ENCODE data around the gene NOX3. TPM values are rescaled to one million over a fixed set of nuclear protein-coding genes. Genes with fewer than 3 reads are reported as not detected.

Gene NOX3
- total RNA-seq, 1 experiment from 2014 or later, result not detected

DNA sequence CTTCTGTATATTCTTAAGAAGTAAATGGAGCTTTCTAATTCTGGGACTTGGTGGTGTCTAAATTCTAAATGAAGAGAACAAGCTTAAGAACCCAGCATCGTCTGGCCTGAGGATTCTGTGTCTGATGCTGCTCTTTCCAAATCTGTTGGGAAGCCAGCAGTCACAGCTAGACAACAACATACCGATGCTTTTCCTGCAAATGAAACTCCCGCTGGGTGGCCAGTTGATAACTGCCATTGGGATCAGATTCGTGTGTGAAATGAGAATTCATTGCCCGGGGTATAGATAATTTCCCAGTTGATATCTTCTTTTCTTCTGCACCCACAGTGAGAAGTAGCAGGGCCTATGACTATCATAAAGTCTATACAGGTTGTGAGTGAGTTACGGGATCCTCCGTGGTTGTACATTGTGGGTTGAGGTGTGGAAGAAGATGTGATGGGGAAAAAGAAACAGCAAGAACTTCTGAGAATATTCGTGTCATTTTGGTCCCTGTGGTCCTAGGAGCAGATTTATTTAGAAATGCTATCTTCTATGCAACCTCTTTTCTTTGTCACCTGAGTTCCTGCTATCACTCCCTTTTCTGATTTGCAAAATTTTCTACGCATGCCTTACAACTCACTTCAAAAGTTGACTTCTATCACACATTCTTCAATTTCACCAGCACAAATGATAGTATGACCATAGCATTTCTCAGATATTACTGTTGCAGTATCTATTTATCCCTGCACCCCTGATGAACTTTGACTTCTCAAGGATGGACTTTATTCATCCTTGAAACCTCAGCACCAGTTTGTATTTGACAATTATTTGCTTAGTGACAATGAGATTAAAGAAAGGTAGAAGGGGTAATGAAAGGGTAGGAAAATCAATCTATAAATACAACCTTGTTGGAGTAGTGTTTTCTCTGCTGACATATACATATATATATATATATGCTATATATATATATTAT is 10.4 kb downstream of the NOX3 start:
- no peak overlapping the region for H3K4ac ChIP-seq (ENCODE audit: low read depth, low read length)
- TF ChIP-seq, protein P1, sequence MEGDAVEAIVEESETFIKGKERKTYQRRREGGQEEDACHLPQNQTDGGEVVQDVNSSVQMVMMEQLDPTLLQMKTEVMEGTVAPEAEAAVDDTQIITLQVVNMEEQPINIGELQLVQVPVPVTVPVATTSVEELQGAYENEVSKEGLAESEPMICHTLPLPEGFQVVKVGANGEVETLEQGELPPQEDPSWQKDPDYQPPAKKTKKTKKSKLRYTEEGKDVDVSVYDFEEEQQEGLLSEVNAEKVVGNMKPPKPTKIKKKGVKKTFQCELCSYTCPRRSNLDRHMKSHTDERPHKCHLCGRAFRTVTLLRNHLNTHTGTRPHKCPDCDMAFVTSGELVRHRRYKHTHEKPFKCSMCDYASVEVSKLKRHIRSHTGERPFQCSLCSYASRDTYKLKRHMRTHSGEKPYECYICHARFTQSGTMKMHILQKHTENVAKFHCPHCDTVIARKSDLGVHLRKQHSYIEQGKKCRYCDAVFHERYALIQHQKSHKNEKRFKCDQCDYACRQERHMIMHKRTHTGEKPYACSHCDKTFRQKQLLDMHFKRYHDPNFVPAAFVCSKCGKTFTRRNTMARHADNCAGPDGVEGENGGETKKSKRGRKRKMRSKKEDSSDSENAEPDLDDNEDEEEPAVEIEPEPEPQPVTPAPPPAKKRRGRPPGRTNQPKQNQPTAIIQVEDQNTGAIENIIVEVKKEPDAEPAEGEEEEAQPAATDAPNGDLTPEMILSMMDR (conservative IDR thresholded peaks at IDR 0.05), result no peak
- H2AFZ ChIP-seq (ENCODE audit: low read length), result no peak overlapping the region

More for the DNA sequence above, 10.4 kb downstream of the NOX3 start:
- no CpG with 5 or more reads among the region's 9 CpGs for WGBS (ENCODE audit: extremely low coverage, insufficient read length, low lambda C conversion rate)
- no peak overlapping the region for H2BK12ac ChIP-seq (ENCODE audit: insufficient read length, low read depth, low read length)
- Mint-ChIP-seq H3K4me3 (no peak overlapping the region), H3K27ac (no peak overlapping the region), H3K4me1 (peaks cover 16 to 22% of the 10 kb centered on the region in 2 experiments), H3K36me3 (ENCODE audit: insufficient read depth in 1 of 3, low read depth in 3 of 3) (no peaks in the 10 kb centered on the region), H3K27me3 (ENCODE audit: low read depth) (peaks cover 1% of the 10 kb centered on the region), H3K9me3 (no peaks in the 10 kb centered on the region)
- no peaks in the 10 kb centered on the region; the same call in 1 of the 2 replicates for H3K4me1 ChIP-seq (ENCODE audit: insufficient read depth, low read length)
- no peaks in the 10 kb centered on the region for H4K20me1 ChIP-seq (ENCODE audit: control insufficient read depth, insufficient read depth, insufficient read length)
- no peak overlapping the region for H4K91ac ChIP-seq (ENCODE audit: insufficient read length, low read depth, low read length)
- H3K9ac ChIP-seq (ENCODE audit: extremely low read depth, insufficient read length, low read length), result no peak overlapping the region
- no peak for DNase-seq
- no peak overlapping the region for H3T11ph ChIP-seq (ENCODE audit: low read length)
- H3K79me2 ChIP-seq (ENCODE audit: insufficient read depth, low read length), result no peaks in the 10 kb centered on the region
- no peak overlapping the region for H4K8ac ChIP-seq (replicated peaks; ENCODE audit: insufficient read length, low read depth, low read length)
- no peaks in the 10 kb centered on the region for H3K79me1 ChIP-seq (ENCODE audit: insufficient read depth, low read depth, low read length, poor library complexity, severe bottlenecking)
- no peak overlapping the region for H4K5ac ChIP-seq (ENCODE audit: insufficient read length, low read depth, low read length)
- H3K56ac ChIP-seq (ENCODE audit: insufficient read length, low read depth, low read length), result no peak overlapping the region
- no peak overlapping the region for H3K27ac ChIP-seq (ENCODE audit: insufficient read length, low read depth, low read length)
- no peak overlapping the region for H2BK5ac ChIP-seq (ENCODE audit: insufficient read length, low read length)
- H3K27me3 ChIP-seq (ENCODE audit: insufficient read depth, low read length), result no peaks in the 10 kb centered on the region
- no peak overlapping the region for H2BK20ac ChIP-seq (ENCODE audit: low read depth, low read length, poor library complexity, severe bottlenecking)
- H3K18ac ChIP-seq (ENCODE audit: insufficient read length, low read depth, low read length), result no peak overlapping the region
- no peaks in the 10 kb centered on the region for H3K9me3 ChIP-seq (ENCODE audit: control insufficient read depth, low read depth, low read length)
- no peak overlapping the region for H2AK5ac ChIP-seq (ENCODE audit: insufficient read length, low read length)
- H3K23ac ChIP-seq (ENCODE audit: insufficient read length, low read depth, low read length), result no peak overlapping the region
- H2BK120ac ChIP-seq (ENCODE audit: low read depth, low read length, poor library complexity, severe bottlenecking), result no peak overlapping the region
- H3K14ac ChIP-seq (ENCODE audit: insufficient read depth, low read length), result no peak overlapping the region
- H3K4me2 ChIP-seq (ENCODE audit: insufficient read depth, insufficient read length, low read length), result no peak overlapping the region
- no peak overlapping the region for H2BK15ac ChIP-seq (ENCODE audit: low read depth, low read length)
- H3K23me2 ChIP-seq (ENCODE audit: insufficient read length, low read depth, low read length, poor library complexity, severe bottlenecking), result no peaks in the 10 kb centered on the region
